ENCODE results near the gene GASK1A.

The GASK1A gene

GRCh38 chr3:43038010-43038409 lies 58.9 kb downstream of the GASK1A start:
- no peaks in the 10 kb centered on the region for H3K79me2 ChIP-seq (ENCODE audit: insufficient read depth, low read length)
- H3F3A ChIP-seq (ENCODE audit: insufficient read depth), result no peaks in the 10 kb centered on the region
- H3K27me3 ChIP-seq (ENCODE audit: low read length), result no peaks in the 10 kb centered on the region
- no peaks in the 10 kb centered on the region for H4K20me1 ChIP-seq (ENCODE audit: low read depth, low read length)
- no peak for TF ChIP-seq EZH2phosphoT487 (conservative IDR thresholded peaks at IDR 0.05; ENCODE audit: low read length)
- TF ChIP-seq, protein P1, sequence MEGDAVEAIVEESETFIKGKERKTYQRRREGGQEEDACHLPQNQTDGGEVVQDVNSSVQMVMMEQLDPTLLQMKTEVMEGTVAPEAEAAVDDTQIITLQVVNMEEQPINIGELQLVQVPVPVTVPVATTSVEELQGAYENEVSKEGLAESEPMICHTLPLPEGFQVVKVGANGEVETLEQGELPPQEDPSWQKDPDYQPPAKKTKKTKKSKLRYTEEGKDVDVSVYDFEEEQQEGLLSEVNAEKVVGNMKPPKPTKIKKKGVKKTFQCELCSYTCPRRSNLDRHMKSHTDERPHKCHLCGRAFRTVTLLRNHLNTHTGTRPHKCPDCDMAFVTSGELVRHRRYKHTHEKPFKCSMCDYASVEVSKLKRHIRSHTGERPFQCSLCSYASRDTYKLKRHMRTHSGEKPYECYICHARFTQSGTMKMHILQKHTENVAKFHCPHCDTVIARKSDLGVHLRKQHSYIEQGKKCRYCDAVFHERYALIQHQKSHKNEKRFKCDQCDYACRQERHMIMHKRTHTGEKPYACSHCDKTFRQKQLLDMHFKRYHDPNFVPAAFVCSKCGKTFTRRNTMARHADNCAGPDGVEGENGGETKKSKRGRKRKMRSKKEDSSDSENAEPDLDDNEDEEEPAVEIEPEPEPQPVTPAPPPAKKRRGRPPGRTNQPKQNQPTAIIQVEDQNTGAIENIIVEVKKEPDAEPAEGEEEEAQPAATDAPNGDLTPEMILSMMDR (IDR thresholded peaks at IDR 0.05; ENCODE audit: insufficient read depth, low read length, poor library complexity, severe bottlenecking), result no peak
- H2AFZ ChIP-seq (ENCODE audit: low read depth, low read length, severe bottlenecking), result no peak overlapping the region
- no peaks in the 10 kb centered on the region for H3K9me3 ChIP-seq (ENCODE audit: insufficient read depth, low read length)
- H3K4me2 ChIP-seq (ENCODE audit: low read depth, low read length, poor library complexity, severe bottlenecking), result no peak overlapping the region
- no peak overlapping the region for H3K9ac ChIP-seq (ENCODE audit: low read length)
- no peak overlapping the region for H3K4me3 ChIP-seq (ENCODE audit: insufficient read depth, low read length, poor library complexity, severe bottlenecking)
- H3K36me3 ChIP-seq (ENCODE audit: low read length), result no peaks in the 10 kb centered on the region
- no peak overlapping the region for H3K27ac ChIP-seq (ENCODE audit: low read depth, low read length)
- H3K9me2 ChIP-seq (replicated peaks; ENCODE audit: insufficient read depth, low read length), result no peaks in the 10 kb centered on the region

GRCh38 chr3:43041517-43041916 lies 62.4 kb downstream of the GASK1A start:
- Histone ChIP-seq H3K79me2 (ENCODE audit: insufficient read depth, low read length) (no peaks in the 10 kb centered on the region), H2AFZ (ENCODE audit: low read depth, low read length, severe bottlenecking) (no peak overlapping the region), H3K9me3 (ENCODE audit: insufficient read depth, low read length) (no peaks in the 10 kb centered on the region; the same call in 1 of the 2 replicates), H4K20me1 (ENCODE audit: low read depth, low read length) (no peaks in the 10 kb centered on the region), H3K27me3 (ENCODE audit: low read length) (no peaks in the 10 kb centered on the region), H3K9ac (ENCODE audit: low read length) (no peak overlapping the region), H3K4me3 (ENCODE audit: insufficient read depth, low read length, poor library complexity, severe bottlenecking) (no peak overlapping the region), H3F3A (ENCODE audit: insufficient read depth) (no peaks in the 10 kb centered on the region), H3K27ac (ENCODE audit: low read depth, low read length) (no peak overlapping the region), H3K9me2 (replicated peaks; ENCODE audit: insufficient read depth, low read length) (no peaks in the 10 kb centered on the region), H3K36me3 (ENCODE audit: low read length) (no peaks in the 10 kb centered on the region), H3K4me2 (ENCODE audit: low read depth, low read length, poor library complexity, severe bottlenecking) (no peak overlapping the region)
- no peak for TF ChIP-seq EZH2phosphoT487 (conservative IDR thresholded peaks at IDR 0.05; ENCODE audit: low read length)
- TF ChIP-seq, protein P1 (IDR thresholded peaks at IDR 0.05; ENCODE audit: insufficient read depth, low read length, poor library complexity, severe bottlenecking), result no peak

DNA sequence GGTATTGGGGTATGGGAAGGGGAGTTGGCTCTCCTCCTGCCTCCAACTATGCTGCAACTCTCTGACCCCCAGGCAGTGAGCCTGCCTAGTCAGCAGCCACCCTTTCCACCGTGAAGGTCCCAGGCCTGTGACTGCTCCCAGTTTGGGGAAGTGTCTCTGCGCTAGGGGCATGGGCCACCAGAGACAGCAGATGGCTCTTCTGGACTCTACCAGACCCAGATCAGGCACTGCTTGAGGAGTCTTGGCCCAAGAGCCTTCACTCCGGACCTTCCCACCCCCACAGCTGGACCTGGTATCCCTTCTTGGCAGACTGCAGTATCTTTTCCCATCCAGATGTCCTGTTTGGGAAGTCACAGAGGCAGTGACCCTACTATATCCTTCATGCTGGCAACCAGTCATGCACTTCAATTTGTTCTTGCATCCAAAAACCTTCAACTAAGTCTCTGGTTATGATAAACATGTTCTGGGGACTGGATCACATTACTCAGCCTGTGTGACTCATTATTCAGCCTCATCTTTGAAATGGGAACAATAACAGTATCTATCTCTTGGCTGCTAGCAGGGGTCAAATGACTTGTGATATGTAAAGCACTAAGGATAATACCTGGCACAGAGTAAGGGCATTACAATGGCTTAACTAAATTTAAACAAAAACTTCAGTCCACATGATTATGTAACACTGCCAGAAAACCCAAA lies 64.1 kb downstream of the GASK1A start:
- no peaks in the 10 kb centered on the region for H3K9me2 ChIP-seq (replicated peaks; ENCODE audit: insufficient read depth, low read length)
- no peaks in the 10 kb centered on the region for H3K27me3 ChIP-seq (ENCODE audit: low read length)
- no peak overlapping the region for H3K4me2 ChIP-seq (ENCODE audit: low read depth, low read length, poor library complexity, severe bottlenecking)
- H3K27ac ChIP-seq (ENCODE audit: low read depth, low read length), result no peak overlapping the region
- H3F3A ChIP-seq (ENCODE audit: insufficient read depth), result no peaks in the 10 kb centered on the region
- H3K79me2 ChIP-seq (ENCODE audit: insufficient read depth, low read length), result no peaks in the 10 kb centered on the region
- H3K36me3 ChIP-seq (ENCODE audit: low read length), result no peaks in the 10 kb centered on the region
- no peaks in the 10 kb centered on the region for H4K20me1 ChIP-seq (ENCODE audit: low read depth, low read length)
- TF ChIP-seq, protein P1 (IDR thresholded peaks at IDR 0.05; ENCODE audit: insufficient read depth, low read length, poor library complexity, severe bottlenecking), result no peak
- TF ChIP-seq EZH2phosphoT487 (conservative IDR thresholded peaks at IDR 0.05; ENCODE audit: low read length), result no peak
- H3K9ac ChIP-seq (ENCODE audit: low read length), result no peak overlapping the region
- no peaks in the 10 kb centered on the region; the same call in 1 of the 2 replicates for H3K9me3 ChIP-seq (ENCODE audit: insufficient read depth, low read length)
- H2AFZ ChIP-seq (ENCODE audit: low read depth, low read length, severe bottlenecking), result no peak overlapping the region
- no peak overlapping the region for H3K4me3 ChIP-seq (ENCODE audit: insufficient read depth, low read length, poor library complexity, severe bottlenecking)

All from SU-DHL-6 (cell line).